ENCODE data around the gene S100PBP.

GRCh38 chr1:32902535-32902920, 85.1 kb downstream of the S100PBP start:
- TF ChIP-seq CTCF (conservative IDR thresholded peaks at IDR 0.05 in 1 of 2, IDR thresholded peaks at IDR 0.05 in 1 of 2; ENCODE audit: low read depth in 1 of 2, low read length in 2 of 2) (no peak), EZH2 (IDR thresholded peaks at IDR 0.05; ENCODE audit: low read length, missing control alignments) (no peak)
